ENCODE data around the gene EXOC3L1. TPM values are rescaled to one million over a fixed set of nuclear protein-coding genes. Genes with fewer than 3 reads are reported as not detected.

The EXOC3L1 gene
- total RNA-seq, 2 experiments from 2014 or later, result not detected

DNA sequence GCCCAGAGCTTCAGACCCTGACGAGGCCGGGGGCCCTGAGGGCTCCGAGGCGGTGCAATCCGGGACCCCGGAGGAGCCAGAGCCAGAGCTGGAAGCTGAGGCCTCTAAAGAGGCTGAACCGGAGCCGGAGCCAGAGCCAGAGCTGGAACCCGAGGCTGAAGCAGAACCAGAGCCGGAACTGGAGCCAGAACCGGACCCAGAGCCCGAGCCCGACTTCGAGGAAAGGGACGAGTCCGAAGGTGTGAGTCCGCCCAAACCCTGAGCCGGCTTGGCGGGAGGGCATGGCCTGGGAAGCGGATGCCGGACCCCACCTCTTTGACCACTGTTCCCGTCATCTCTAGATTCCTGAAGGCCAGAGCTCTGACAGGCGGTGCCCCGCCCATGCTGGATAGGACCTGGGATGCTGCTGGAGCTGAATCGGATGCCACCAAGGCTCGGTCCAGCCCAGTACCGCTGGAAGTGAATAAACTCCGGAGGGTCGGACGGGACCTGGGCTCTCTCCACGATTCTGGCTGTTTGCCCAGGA is 15.2 kb downstream of the EXOC3L1 start:
- intact Hi-C loops (cut with DNase I, micrococcal nuclease), result no loop called here
- Histone ChIP-seq H3K27me3 (ENCODE audit: control insufficient read depth in 1 of 2, insufficient read depth in 2 of 2, low read length in 2 of 2) (peaks cover 27 to 41% of the 10 kb centered on the region in 2 experiments), H3K27ac (ENCODE audit: low read depth in 1 of 2, low read length in 2 of 2) (no peak overlapping the region), H3K9me3 (ENCODE audit: control insufficient read depth in 1 of 2, insufficient read depth in 1 of 2, low read length in 2 of 2) (no peaks in the 10 kb centered on the region), H3K4me1 (ENCODE audit: insufficient read depth, low read length) (peaks cover 54% of the 10 kb centered on the region), H3K36me3 (ENCODE audit: insufficient read depth, low read length) (no peaks in the 10 kb centered on the region), H3K4me3 (ENCODE audit: low read length) (peak overlapping the region; percentile 53)
- Mint-ChIP-seq H3K27me3 (peaks cover 74% of the 10 kb centered on the region), H3K9me3 (no peaks in the 10 kb centered on the region), H3K27ac (no peak overlapping the region), H3K4me3 (no peak overlapping the region), H3K4me1 (ENCODE audit: low read depth) (peaks cover 47% of the 10 kb centered on the region), H3K36me3 (ENCODE audit: low read depth) (no peaks in the 10 kb centered on the region)
- TF ChIP-seq, protein P1, sequence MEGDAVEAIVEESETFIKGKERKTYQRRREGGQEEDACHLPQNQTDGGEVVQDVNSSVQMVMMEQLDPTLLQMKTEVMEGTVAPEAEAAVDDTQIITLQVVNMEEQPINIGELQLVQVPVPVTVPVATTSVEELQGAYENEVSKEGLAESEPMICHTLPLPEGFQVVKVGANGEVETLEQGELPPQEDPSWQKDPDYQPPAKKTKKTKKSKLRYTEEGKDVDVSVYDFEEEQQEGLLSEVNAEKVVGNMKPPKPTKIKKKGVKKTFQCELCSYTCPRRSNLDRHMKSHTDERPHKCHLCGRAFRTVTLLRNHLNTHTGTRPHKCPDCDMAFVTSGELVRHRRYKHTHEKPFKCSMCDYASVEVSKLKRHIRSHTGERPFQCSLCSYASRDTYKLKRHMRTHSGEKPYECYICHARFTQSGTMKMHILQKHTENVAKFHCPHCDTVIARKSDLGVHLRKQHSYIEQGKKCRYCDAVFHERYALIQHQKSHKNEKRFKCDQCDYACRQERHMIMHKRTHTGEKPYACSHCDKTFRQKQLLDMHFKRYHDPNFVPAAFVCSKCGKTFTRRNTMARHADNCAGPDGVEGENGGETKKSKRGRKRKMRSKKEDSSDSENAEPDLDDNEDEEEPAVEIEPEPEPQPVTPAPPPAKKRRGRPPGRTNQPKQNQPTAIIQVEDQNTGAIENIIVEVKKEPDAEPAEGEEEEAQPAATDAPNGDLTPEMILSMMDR (IDR thresholded peaks at IDR 0.05), result no peak
- no peak for ATAC-seq (ENCODE audit: poor library complexity)
- ChIA-PET CTCF (interaction anchor here (1.0 to 4.2 kb wide), 3 partner anchors 10 to 19 kb away, joined by 4 to 17 read pairs (median 15); partner anchors contain the start of genes FBXL8 and TRADD), POLR2A (interaction anchor here (1.1 to 5.7 kb wide), 3 partner anchors 12 to 161 kb away, joined by 3 to 44 read pairs (median 16); partner anchors contain the start of genes FBXL8 and TRADD)
- DNase-seq, result no peak

DNA sequence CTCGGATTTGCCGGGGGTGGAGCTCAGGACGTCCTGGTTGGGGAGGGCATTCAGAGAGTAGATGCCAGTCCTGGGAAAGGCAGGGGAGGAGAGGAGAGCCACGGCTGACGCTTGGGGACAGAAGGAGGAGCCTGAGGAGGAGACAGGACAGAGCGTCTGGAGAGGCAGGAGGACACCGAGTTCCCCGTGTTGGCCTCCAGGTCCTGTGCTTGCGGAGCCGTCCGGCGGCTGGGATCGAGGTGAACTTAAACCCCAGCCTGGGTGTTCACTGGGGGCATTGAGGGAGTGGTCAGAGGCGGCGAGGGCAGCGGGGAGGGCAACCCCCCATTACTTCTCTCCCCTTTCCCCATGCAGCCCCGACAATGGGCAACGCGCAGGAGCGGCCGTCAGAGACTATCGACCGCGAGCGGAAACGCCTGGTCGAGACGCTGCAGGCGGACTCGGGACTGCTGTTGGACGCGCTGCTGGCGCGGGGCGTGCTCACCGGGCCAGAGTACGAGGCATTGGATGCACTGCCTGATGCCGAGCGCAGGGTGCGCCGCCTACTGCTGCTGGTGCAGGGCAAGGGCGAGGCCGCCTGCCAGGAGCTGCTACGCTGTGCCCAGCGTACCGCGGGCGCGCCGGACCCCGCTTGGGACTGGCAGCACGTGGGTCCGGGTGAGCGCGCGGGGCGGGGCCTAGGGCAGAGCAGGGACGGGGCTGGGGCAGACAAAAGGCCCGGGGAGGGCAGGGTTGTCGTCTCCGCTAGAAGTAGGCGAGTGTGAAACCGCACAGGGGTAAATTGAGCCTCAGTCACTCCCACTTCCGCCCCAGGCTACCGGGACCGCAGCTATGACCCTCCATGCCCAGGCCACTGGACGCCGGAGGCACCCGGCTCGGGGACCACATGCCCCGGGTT is 15.9 kb downstream of the EXOC3L1 start:
- Mint-ChIP-seq H3K4me1 (ENCODE audit: low read depth) (peaks cover 50% of the 10 kb centered on the region), H3K27ac (no peak overlapping the region)

DNA sequence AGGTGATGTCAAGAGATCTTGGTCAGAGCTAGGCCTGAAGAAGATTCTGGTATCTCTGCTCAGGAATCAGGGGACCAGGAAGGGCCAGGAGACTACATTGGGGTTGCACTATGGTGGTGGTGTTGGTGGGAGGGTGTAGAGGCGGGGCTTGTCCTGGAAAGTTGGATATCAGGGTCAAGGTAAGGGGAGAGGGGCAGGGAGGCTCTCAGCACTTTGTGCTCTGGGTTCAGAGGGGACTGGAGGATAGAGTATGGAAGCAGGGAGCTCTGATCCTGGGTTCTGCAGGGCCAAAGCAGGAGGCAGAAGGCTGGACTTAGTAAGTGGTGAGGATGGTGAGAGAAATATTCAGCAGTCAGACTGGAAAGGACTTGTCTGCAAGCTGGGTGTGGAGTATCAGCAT is 16.6 kb downstream of the EXOC3L1 start:
- Histone ChIP-seq H3K4me1 (ENCODE audit: insufficient read depth, low read length) (peaks cover 59% of the 10 kb centered on the region), H3K27me3 (ENCODE audit: control insufficient read depth in 1 of 2, insufficient read depth in 2 of 2, low read length in 2 of 2) (peaks cover 40 to 49% of the 10 kb centered on the region in 2 experiments), H3K36me3 (ENCODE audit: insufficient read depth, low read length) (no peaks in the 10 kb centered on the region), H3K9me3 (ENCODE audit: control insufficient read depth in 1 of 2, insufficient read depth in 1 of 2, low read length in 2 of 2) (peaks cover 0 to 10% of the 10 kb centered on the region in 2 experiments), H3K27ac (ENCODE audit: low read depth in 1 of 2, low read length in 2 of 2) (no peak overlapping the region), H3K4me3 (ENCODE audit: low read length) (peak overlapping the region; percentile 53)
- ChIA-PET POLR2A (interaction anchor here (3.2 to 5.7 kb wide), 2 partner anchors 10 to 14 kb away, joined by 16 to 44 read pairs; partner anchors contain the start of genes FBXL8 and TRADD), CTCF (no interaction called here)
- Mint-ChIP-seq H3K9me3 (no peaks in the 10 kb centered on the region), H3K4me3 (peak overlapping the region; percentile 82), H3K27ac (no peak overlapping the region), H3K4me1 (ENCODE audit: low read depth) (peaks cover 47% of the 10 kb centered on the region), H3K27me3 (peaks cover 81% of the 10 kb centered on the region), H3K36me3 (ENCODE audit: low read depth) (no peaks in the 10 kb centered on the region)
- TF ChIP-seq, protein P1 (IDR thresholded peaks at IDR 0.05), result no peak
- intact Hi-C loops (cut with DNase I, micrococcal nuclease), result no loop called here
- no peak for ATAC-seq (ENCODE audit: poor library complexity)
- no peak for DNase-seq

More for the DNA sequence above, 15.9 kb downstream of the EXOC3L1 start:
- peak; percentile 73 for ATAC-seq (ENCODE audit: poor library complexity)
- Histone ChIP-seq H3K4me1 (ENCODE audit: insufficient read depth, low read length) (peaks cover 61% of the 10 kb centered on the region), H3K27ac (ENCODE audit: low read depth in 1 of 2, low read length in 2 of 2) (no peak overlapping the region), H3K27me3 (ENCODE audit: control insufficient read depth in 1 of 2, insufficient read depth in 2 of 2, low read length in 2 of 2) (peaks cover 33 to 43% of the 10 kb centered on the region in 2 experiments), H3K9me3 (ENCODE audit: control insufficient read depth in 1 of 2, insufficient read depth in 1 of 2, low read length in 2 of 2) (peaks cover 0 to 6% of the 10 kb centered on the region in 2 experiments), H3K36me3 (ENCODE audit: insufficient read depth, low read length) (no peaks in the 10 kb centered on the region), H3K4me3 (ENCODE audit: low read length) (peak overlapping the region; percentile 53)
- TF ChIP-seq, protein P1 (IDR thresholded peaks at IDR 0.05), result no peak
- CTCF ChIA-PET, result interaction anchor here (1.0 to 4.2 kb wide), 3 partner anchors 11 to 19 kb away, joined by 4 to 17 read pairs (median 15); partner anchors contain the start of genes FBXL8 and TRADD
- intact Hi-C loops (cut with DNase I, micrococcal nuclease), result no loop called here
- Mint-ChIP-seq H3K9me3 (no peaks in the 10 kb centered on the region), H3K4me3 (peak overlapping the region; percentile 82), H3K27me3 (peaks cover 80% of the 10 kb centered on the region), H3K36me3 (ENCODE audit: low read depth) (no peaks in the 10 kb centered on the region)
- POLR2A ChIA-PET, result interaction anchor here (3.2 to 5.7 kb wide), 2 partner anchors 11 to 15 kb away, joined by 16 to 44 read pairs; partner anchors contain the start of genes FBXL8 and TRADD
- DNase-seq, result peak; percentile 38 to 88 (median 58)
